OCI-LY7 (cell line): ENCODE measurements around the gene RAD23A. TPM values are rescaled to one million over a fixed set of nuclear protein-coding genes. Genes with fewer than 3 reads are reported as not detected.

ENCODE experiments used
- BruUV-seq: library from RNA; stranded (reverse); fragments of 400-500 nt; replicated peaks from 2 replicates; lab custom pipeline; 2021; lab: Mats Ljungman, UMichigan
- CTCF ChIA-PET: fragments of 300-600 bp; sonication (Branson Sonifier 250); formaldehyde crosslinking; loops from one replicate; lab custom pipeline; 2022; ENCODE audit warnings: antibody characterized with exemption; ENCODE audit not compliant: unreplicated experiment; lab: Charles Lee
- POLR2A ChIA-PET: fragments of 300-600 bp; sonication (Branson Sonifier 250); formaldehyde crosslinking; loops from one replicate; lab custom pipeline; 2022; ENCODE audit warnings: antibody characterized with exemption; lab: Charles Lee
- DNase-seq: peaks from one replicate; pipeline ENCODE4 v3.0.0-alpha.2; 2015; ENCODE audit warnings: low spot score
- H2AFZ ChIP-seq: fragments of 200-600 bp; sonication (generic), shearing (Covaris generic); 2 replicates; pipeline ENCODE4 v1.6.1; 2014; ENCODE audit warnings: mild to moderate bottlenecking, antibody characterized with exemption, low read length, moderate library complexity
- H3K27ac ChIP-seq: fragments of 200-600 bp; sonication (generic); 2 replicates; pipeline ENCODE4 v1.5.1; 2014; ENCODE audit warnings: mixed run types, low read depth, mild to moderate bottlenecking, moderate library complexity, low read length, inconsistent platforms; ENCODE audit not compliant: poor library complexity, severe bottlenecking
- H3K36me3 ChIP-seq: fragments of 200-600 bp; sonication (generic); 2 replicates; pipeline ENCODE4 v1.6.1; 2014; ENCODE audit warnings: mild to moderate bottlenecking, antibody characterized with exemption, low read length, moderate library complexity, mixed read lengths; ENCODE audit not compliant: insufficient read depth
- H3K4me1 ChIP-seq: fragments of 200-600 bp; sonication (generic); 2 replicates; pipeline ENCODE4 v1.5.1; 2014; ENCODE audit warnings: mild to moderate bottlenecking, low read length; ENCODE audit not compliant: insufficient read depth, poor library complexity, severe bottlenecking
- H3K4me2 ChIP-seq: fragments of 200-600 bp; sonication (generic); 2 replicates; pipeline ENCODE4 v1.6.1; 2014; ENCODE audit warnings: mild to moderate bottlenecking, low read length
- H3K4me3 ChIP-seq: fragments of 200-600 bp; sonication (generic); 2 replicates; pipeline ENCODE4 v1.5.1; 2014; ENCODE audit warnings: mild to moderate bottlenecking, low read depth, low read length; ENCODE audit not compliant: poor library complexity, severe bottlenecking
- H3K79me2 ChIP-seq: fragments of 200-600 bp; sonication (generic); 2 replicates; pipeline ENCODE4 v1.6.1; 2016; ENCODE audit warnings: low read depth, mild to moderate bottlenecking, low read length, moderate library complexity, mixed read lengths; ENCODE audit not compliant: insufficient read depth
- H3K9me2 ChIP-seq: fragments of 200-600 bp; sonication (generic); 2 replicates; pipeline ENCODE4 v1.6.1; 2016; ENCODE audit warnings: mild to moderate bottlenecking, low read length, mixed read lengths; ENCODE audit not compliant: insufficient read depth
- H3K9me3 ChIP-seq: fragments of 200-600 bp; sonication (generic); 2 replicates; pipeline ENCODE4 v1.6.1; 2014; ENCODE audit warnings: mild to moderate bottlenecking, mixed run types, low read length, mixed read lengths
- H4K20me1 ChIP-seq: fragments of 200-600 bp; sonication (generic); 2 replicates; pipeline ENCODE4 v1.6.1; 2014; ENCODE audit warnings: mild to moderate bottlenecking, antibody characterized with exemption, low read length, moderate library complexity, mixed read lengths; ENCODE audit not compliant: insufficient read depth
- EZH2phosphoT487 ChIP-seq: fragments of 200-600 bp; sonication (generic); IDR thresholded peaks from 2 replicates; pipeline ENCODE4 v1.6.1; 2018; ENCODE audit warnings: low read depth, borderline replicate concordance, mild to moderate bottlenecking, mixed run types, antibody characterized with exemption, low read length, moderate library complexity, mixed read lengths
- intact Hi-C: fragments of 100-400 bp; cut with micrococcal nuclease; formaldehyde crosslinking; loops from one replicate; pipeline ENCODE4 v1.10.0; 2022; ENCODE audit not compliant: unreplicated experiment
- total RNA-seq, 2 experiments: library from RNA; depleted of rRNA in 1 of 2; stranded (reverse); fragments of >200 nt in 1 of 2; shearing (Covaris generic) in 1 of 2; gene quantifications; 2 replicates each; pipeline ENCODE4 v1.2.3, GENCODE V29; 2014 to 2022
- TF ChIP-seq, protein P1 (sequence below): fragments of 200-600 bp; sonication (generic); conservative IDR thresholded peaks from 2 replicates; pipeline ENCODE4 v1.5.1; 2014; ENCODE audit warnings: mild to moderate bottlenecking, antibody characterized with exemption, low read length, moderate library complexity, mixed read lengths

RAD23A gene
- total RNA-seq, 2 experiments from 2014 or later = 171 to 237 TPM

GRCh38 chr19:12922959-12923358 lies 22.7 kb upstream of the RAD23A start:
- TF ChIP-seq EZH2phosphoT487 = no peak
- TF ChIP-seq, protein P1, sequence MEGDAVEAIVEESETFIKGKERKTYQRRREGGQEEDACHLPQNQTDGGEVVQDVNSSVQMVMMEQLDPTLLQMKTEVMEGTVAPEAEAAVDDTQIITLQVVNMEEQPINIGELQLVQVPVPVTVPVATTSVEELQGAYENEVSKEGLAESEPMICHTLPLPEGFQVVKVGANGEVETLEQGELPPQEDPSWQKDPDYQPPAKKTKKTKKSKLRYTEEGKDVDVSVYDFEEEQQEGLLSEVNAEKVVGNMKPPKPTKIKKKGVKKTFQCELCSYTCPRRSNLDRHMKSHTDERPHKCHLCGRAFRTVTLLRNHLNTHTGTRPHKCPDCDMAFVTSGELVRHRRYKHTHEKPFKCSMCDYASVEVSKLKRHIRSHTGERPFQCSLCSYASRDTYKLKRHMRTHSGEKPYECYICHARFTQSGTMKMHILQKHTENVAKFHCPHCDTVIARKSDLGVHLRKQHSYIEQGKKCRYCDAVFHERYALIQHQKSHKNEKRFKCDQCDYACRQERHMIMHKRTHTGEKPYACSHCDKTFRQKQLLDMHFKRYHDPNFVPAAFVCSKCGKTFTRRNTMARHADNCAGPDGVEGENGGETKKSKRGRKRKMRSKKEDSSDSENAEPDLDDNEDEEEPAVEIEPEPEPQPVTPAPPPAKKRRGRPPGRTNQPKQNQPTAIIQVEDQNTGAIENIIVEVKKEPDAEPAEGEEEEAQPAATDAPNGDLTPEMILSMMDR = no peak
- Histone ChIP-seq H4K20me1 (no peaks in the 10 kb centered on the region), H3K36me3 (peaks cover 66% of the 10 kb centered on the region), H3K27ac (no peak overlapping the region), H3K9me2 (no peaks in the 10 kb centered on the region), H3K79me2 (no peaks in the 10 kb centered on the region), H3K4me2 (no peak overlapping the region), H3K4me1 (peaks cover 12% of the 10 kb centered on the region), H3K9me3 (no peaks in the 10 kb centered on the region), H3K4me3 (no peak overlapping the region), H2AFZ (no peak overlapping the region)
- no peak for DNase-seq
- intact Hi-C loops = no loop called here
- BruUV-seq = no TSS peak
- ChIA-PET POLR2A (no interaction called here), CTCF (no interaction called here)

DNA sequence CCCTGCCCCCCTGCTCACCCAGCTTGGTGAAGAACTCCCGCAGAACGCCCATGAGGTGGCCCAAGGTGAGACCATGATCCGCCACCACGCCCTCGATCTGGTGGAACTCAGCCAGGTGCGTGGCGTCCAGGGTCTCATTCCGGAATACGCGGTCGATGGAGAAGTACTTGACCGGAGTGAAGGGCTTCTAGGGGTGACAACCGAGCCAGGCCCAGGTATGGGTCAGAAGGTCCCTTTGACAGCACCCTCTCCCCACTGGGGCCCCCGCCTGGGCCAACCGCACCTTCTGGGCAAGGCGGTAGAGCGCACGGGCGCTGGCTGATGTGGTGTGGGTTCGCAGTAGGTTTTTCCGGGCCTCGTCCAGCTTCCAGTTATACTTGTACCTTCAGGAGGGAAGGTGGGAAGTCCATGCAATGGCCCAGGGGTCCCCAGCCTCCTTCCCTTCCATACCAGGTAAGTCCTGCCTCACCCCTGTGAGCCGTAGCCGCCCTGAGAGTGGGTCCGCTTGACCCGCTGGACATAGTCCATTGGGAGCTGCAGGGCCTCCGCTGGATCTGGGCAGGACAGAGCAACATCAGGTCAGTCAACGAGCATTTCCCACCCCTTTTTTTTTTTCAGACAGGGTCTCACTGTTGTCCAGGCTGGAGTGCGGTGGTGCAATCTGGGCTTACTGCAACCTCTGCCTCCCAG lies 20.9 kb upstream of the RAD23A start:
- DNase-seq = no peak
- no TSS peak for BruUV-seq
- intact Hi-C loops = no loop called here
- Histone ChIP-seq H3K4me1 (no peaks in the 10 kb centered on the region), H3K27ac (no peak overlapping the region), H3K9me2 (no peaks in the 10 kb centered on the region), H3K79me2 (no peaks in the 10 kb centered on the region), H4K20me1 (no peaks in the 10 kb centered on the region), H2AFZ (no peak overlapping the region), H3K9me3 (no peaks in the 10 kb centered on the region), H3K4me3 (no peak overlapping the region), H3K4me2 (no peak overlapping the region), H3K36me3 (peaks cover 84% of the 10 kb centered on the region)
- ChIA-PET POLR2A (no interaction called here), CTCF (no interaction called here)
- TF ChIP-seq EZH2phosphoT487 = no peak
- TF ChIP-seq, protein P1 = no peak

DNA sequence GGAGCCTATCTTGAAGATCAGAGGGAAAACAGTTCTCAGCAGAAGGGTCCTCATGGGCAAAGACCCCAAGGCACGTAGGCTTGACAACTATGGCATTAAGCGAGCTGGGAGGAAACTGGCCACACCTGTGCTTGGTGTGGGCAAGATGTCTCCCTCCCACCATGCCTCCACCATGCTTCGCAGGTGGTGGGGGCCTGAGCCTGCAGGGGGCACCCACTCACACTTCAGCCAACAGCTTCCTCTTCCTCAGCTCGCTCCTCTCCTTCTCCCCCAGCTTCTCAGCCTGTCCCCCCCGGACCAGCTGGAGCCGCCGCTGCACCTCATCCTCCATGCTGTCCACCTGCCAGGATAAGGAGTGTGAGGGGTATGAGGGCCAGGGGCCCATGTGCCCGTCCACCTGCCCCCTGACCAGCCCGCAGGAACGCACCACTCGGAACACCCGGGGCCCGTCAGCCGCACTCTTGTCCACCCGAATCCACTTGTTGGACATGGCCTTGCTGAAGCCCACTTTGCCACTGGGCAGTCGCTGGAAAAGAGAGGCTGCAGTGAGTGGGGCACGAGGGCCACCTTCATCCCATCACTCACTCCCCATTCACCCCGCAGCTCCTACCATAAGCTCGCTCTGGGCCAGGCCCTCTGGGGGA lies 15.5 kb upstream of the RAD23A start:
- Histone ChIP-seq H2AFZ (no peak overlapping the region), H4K20me1 (peaks cover 8% of the 10 kb centered on the region; the same call in 1 of the 2 replicates), H3K36me3 (peaks cover 61% of the 10 kb centered on the region), H3K9me3 (no peaks in the 10 kb centered on the region), H3K79me2 (peaks cover 26% of the 10 kb centered on the region), H3K4me2 (no peak overlapping the region), H3K27ac (no peak overlapping the region), H3K9me2 (no peaks in the 10 kb centered on the region), H3K4me1 (peaks cover 18% of the 10 kb centered on the region), H3K4me3 (no peak overlapping the region)
- no TSS peak for BruUV-seq
- intact Hi-C loops = no loop called here
- TF ChIP-seq, protein P1 = peak; percentile 44; the same call in 1 of the 2 replicates
- TF ChIP-seq EZH2phosphoT487 = no peak
- ChIA-PET CTCF (interaction anchor here (0.6 kb wide), 1 partner anchor 49 kb away, joined by 5 read pairs; the partner anchor contains the start of gene DNASE2), POLR2A (interaction anchor here (1.0 kb wide), 1 partner anchor 36 kb away, joined by 4 read pairs; no protein-coding TSS in a partner anchor)
- no peak for DNase-seq
